GM12872 (cell line): Measurements from ENCODE around the gene OR2A25.

Source experiments
- CTCF ChIP-seq: IDR thresholded peaks from 3 replicates; pipeline ENCODE4 v1.5.1; 2011; ENCODE audit warnings: low read depth, mild to moderate bottlenecking, low read length, moderate library complexity; ENCODE audit not compliant: insufficient read depth

OR2A25 gene

DNA sequence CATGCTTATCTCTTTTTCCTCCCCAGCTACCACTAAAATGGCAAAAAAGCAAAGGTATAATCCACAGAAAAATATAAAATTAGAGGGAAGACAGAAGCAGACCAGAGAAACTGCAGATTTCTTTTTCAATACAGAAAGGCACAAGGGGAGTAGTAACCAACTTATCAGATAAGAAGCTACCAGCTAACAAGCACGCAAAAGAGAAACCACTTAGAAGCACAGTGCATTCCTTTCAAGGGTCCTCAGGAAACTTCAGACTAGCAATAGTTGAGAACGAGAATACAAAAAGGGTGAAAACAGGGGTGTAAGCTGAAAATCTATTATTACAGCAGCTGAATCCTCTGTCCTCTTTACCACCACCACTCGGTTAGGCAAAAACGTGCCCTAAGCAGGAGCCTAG is 30.7 kb upstream of the OR2A25 start:
- TF ChIP-seq CTCF, result no peak

DNA sequence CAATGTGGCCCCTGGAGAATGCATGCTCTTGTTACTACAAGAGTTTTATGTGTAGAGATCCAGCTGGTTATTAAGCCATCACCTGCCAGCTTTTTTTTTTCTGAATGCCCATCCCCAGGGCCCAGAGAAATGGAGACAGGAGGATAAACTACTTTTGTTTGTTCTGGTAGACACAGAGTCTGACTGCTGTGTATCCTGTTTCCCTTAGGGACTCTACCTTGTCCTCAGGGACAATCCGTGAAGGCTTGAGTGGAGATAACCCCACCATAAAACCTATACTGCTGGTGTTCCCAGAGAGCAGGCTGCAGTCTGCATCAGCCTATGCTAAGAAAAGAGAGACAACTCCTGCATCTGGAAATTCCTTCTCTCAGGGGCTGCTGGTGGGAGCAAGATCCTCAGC is 21.0 kb upstream of the OR2A25 start, which contains the start of gene OR2A5:
Gene OR2A5 (plus strand): TSS at position 301 of the 400 bp plus-strand sequence. CDS start 1,454 bp downstream, outside the sequence.
- TF ChIP-seq CTCF, result no peak

GRCh38 chr7:144049491-144049890 is 20.1 kb upstream of the OR2A25 start:
- no peak for TF ChIP-seq CTCF

DNA sequence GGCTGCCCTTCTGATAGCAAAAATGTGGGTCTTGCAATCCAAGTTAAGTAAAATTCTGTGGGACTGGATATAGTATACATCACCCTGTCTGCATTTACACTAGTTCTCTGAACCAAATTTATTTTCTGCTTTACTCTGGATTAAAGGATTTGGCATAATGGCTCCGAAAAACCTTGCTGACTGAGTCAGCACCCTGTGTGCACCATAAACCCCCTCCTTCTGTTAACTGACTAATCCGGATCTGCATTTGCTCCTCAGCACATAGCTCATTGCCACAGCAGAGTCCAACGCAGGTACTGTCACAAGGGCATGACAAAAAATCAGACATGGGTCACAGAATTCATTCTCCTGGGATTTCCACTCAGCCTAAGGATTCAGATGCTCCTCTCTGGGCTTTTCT is 19.5 kb upstream of the OR2A25 start:
- no peak for TF ChIP-seq CTCF

DNA sequence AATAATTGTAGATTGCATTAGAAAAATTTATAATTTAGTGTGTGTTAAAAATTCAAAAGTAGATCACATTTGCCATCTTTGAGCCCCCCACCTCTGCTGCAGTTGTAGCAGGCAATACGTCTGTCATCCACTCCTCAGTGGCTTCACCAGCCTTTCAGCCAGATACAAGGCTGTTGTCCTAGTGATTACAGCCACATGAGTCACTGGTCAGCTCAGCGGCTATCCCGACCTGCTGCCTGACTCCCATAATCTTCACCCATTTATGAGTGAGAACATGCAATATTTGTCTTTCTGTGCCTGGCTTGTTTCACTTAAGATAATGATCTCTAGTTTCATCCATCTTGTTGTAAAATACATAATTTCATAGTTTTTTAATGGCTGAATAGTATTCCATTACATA is 11.7 kb upstream of the OR2A25 start:
- TF ChIP-seq CTCF, result no peak

DNA sequence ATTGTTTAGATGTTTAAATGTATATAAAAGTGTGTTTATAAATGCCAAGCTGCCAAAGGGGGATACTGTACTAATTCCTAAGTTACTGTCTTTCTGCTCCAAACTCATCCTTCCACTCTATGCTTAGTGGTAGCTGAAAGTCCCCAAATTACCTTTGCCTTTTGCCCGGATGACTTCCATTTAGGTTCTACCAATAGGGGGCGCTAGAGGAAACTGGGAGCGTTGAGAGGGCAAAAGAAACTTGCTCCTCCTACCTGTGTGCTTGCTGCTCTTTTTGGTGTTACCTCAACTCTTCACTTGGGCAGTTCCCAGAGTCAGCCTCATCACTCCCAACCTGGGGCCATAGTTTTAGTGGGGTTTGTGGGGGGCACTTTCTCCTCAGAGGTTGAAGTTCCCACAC is 5.9 kb upstream of the OR2A25 start:
- peak; percentile 62 for TF ChIP-seq CTCF

DNA sequence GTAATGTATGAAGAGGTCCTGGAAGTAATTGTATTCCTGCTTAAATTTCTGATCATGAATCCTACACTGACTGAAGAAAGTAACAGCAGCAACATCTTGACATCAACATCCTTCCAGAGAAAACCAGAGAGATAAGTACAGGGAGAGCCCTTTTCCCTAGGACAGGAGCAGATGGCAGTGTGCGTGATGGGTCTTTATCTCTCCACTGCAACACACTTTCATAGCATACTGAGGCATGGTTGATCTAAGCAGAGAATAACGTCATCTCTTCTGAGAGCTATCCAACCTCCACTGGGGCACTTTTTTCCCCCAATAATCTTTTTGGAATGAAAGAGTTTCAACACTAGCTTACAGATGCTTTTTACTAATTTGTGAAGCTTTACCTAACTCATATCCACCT is 342 bp downstream of the OR2A25 start:
- TF ChIP-seq CTCF, result no peak

DNA sequence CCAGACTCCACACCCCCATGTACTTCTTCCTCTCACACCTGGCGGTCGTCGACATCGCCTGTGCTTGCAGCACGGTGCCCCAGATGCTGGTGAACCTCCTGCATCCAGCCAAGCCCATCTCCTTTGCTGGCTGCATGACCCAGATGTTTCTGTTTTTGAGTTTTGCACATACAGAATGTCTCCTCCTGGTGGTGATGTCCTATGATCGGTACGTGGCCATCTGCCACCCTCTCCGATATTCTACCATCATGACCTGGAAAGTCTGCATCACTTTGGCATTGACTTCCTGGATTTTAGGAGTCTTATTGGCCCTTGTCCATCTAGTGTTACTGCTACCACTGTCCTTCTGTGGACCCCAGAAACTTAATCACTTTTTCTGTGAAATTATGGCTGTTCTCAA is 4.8 kb downstream of the OR2A25 start:
- no peak for TF ChIP-seq CTCF
